ENCODE results near the gene PSD4. TPM values are rescaled to one million over a fixed set of nuclear protein-coding genes. Genes with fewer than 3 reads are reported as not detected.

The PSD4 gene
- total and polyA plus RNA-seq, 2 of the 4 experiments (the other 2 are of a cell fraction) = 0.36 to 0.70 TPM

DNA sequence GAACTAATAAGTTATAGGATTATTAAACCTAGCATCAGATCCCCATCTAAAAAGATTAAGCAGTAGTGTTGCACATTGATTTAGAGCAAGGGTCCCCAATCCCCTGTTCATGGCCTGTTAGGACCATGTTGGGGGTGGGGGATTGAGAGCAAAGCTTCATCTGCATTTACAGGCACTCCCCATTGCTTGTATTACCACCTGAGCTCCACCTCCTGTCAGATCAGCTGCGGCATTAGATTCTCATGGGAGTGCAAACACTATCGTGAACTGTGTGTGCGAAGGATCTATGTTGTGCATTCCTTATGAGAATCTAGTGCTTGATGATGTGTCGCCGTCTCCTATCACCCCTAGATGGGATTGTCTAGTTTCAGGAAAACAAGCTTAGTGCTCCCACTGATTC is 18.4 kb upstream of the PSD4 start:
- H2BK5ac ChIP-seq (ENCODE audit: low read depth, low read length, poor library complexity, severe bottlenecking) = no peak overlapping the region
- no peaks in the 10 kb centered on the region for H4K20me1 ChIP-seq (ENCODE audit: insufficient read depth, low read length)
- no peaks in the 10 kb centered on the region for H3K9me1 ChIP-seq (ENCODE audit: insufficient read depth, low read length)
- H3K18ac ChIP-seq (ENCODE audit: low read depth, low read length) = no peak overlapping the region
- CTCF ChIA-PET = interaction anchor here (1.7 kb wide), 1 partner anchor 13 kb away, joined by 4 read pairs; no protein-coding TSS in a partner anchor
- POLR2A ChIA-PET (ENCODE audit: unreplicated experiment) = no interaction called here
- H2AK9ac ChIP-seq (replicated peaks; ENCODE audit: low read depth, low read length, poor library complexity) = no peak overlapping the region
- no peaks in the 10 kb centered on the region for H3K79me1 ChIP-seq (ENCODE audit: low read depth in 1 of 2, low read length in 2 of 2)
- no peak overlapping the region for H3K4ac ChIP-seq (ENCODE audit: low read depth, low read length)
- no TSS peak for BruUV-seq (replicated peaks)
- peaks cover 23% of the 10 kb centered on the region for H3K27me3 ChIP-seq (ENCODE audit: control insufficient read depth, insufficient read depth, low read length)
- ATAC-seq (ENCODE audit: low read depth) = no peak
- H3K4me1 ChIP-seq (ENCODE audit: control insufficient read depth, insufficient read depth, low read length) = no peaks in the 10 kb centered on the region; the same call in 1 of the 2 replicates
- H3K4me2 ChIP-seq (ENCODE audit: low read depth, low read length) = no peak overlapping the region
- no peak overlapping the region for H4K5ac ChIP-seq (ENCODE audit: low read depth, low read length)
- no peak overlapping the region for H2BK20ac ChIP-seq (ENCODE audit: low read depth, low read length)
- no peak overlapping the region for H4K91ac ChIP-seq (ENCODE audit: insufficient read depth, low read depth, low read length)
- dilution Hi-C loops (cut with HindIII; ENCODE audit: low sequenced_read_pairs, unreplicated experiment) (no loop called here), in situ Hi-C loops (cut with MboI; ENCODE audit: low sequenced_read_pairs) (no loop called here), intact Hi-C loops (cut with micrococcal nuclease) (no loop called here)
- DNase-seq = no peak
- no peaks in the 10 kb centered on the region for H3K36me3 ChIP-seq (ENCODE audit: control insufficient read depth, insufficient read depth, low read length)
- no peak overlapping the region for H2BK15ac ChIP-seq (ENCODE audit: low read depth, low read length)
- no peak overlapping the region for H4K8ac ChIP-seq (ENCODE audit: low read depth in 2 of 2, low read length in 2 of 2)
- no peak overlapping the region for H3K14ac ChIP-seq (replicated peaks; ENCODE audit: low read depth, low read length)
- TF ChIP-seq, protein P1, sequence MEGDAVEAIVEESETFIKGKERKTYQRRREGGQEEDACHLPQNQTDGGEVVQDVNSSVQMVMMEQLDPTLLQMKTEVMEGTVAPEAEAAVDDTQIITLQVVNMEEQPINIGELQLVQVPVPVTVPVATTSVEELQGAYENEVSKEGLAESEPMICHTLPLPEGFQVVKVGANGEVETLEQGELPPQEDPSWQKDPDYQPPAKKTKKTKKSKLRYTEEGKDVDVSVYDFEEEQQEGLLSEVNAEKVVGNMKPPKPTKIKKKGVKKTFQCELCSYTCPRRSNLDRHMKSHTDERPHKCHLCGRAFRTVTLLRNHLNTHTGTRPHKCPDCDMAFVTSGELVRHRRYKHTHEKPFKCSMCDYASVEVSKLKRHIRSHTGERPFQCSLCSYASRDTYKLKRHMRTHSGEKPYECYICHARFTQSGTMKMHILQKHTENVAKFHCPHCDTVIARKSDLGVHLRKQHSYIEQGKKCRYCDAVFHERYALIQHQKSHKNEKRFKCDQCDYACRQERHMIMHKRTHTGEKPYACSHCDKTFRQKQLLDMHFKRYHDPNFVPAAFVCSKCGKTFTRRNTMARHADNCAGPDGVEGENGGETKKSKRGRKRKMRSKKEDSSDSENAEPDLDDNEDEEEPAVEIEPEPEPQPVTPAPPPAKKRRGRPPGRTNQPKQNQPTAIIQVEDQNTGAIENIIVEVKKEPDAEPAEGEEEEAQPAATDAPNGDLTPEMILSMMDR (conservative IDR thresholded peaks at IDR 0.05; ENCODE audit: low read depth, low read length) = no peak
- TF ChIP-seq CEBPB (IDR thresholded peaks at IDR 0.05; ENCODE audit: low read depth, low read length) (no peak), SMC3 (IDR thresholded peaks at IDR 0.05; ENCODE audit: low read depth, low read length) (no peak), MXI1 (IDR thresholded peaks at IDR 0.05; ENCODE audit: borderline replicate concordance, low read depth, low read length) (no peak), RAD21 (IDR thresholded peaks at IDR 0.05; ENCODE audit: low read length) (no peak), MAZ (IDR thresholded peaks at IDR 0.05; ENCODE audit: borderline replicate concordance, low read depth, low read length) (no peak), BHLHE40 (IDR thresholded peaks at IDR 0.05; ENCODE audit: low read depth, low read length) (no peak), NFE2L2 (IDR thresholded peaks at IDR 0.05; ENCODE audit: low read depth, low read length) (no peak), FOS (IDR thresholded peaks at IDR 0.05; ENCODE audit: low read depth, low read length) (no peak), MAFK (IDR thresholded peaks at IDR 0.05; ENCODE audit: low read depth, low read length) (no peak), POLR2A (IDR thresholded peaks at IDR 0.05; ENCODE audit: low read depth, low read length) (no peak), RFX5 (IDR thresholded peaks at IDR 0.05; ENCODE audit: low read depth, low read length) (no peak)
- TF ChIP-seq, protein P2, sequence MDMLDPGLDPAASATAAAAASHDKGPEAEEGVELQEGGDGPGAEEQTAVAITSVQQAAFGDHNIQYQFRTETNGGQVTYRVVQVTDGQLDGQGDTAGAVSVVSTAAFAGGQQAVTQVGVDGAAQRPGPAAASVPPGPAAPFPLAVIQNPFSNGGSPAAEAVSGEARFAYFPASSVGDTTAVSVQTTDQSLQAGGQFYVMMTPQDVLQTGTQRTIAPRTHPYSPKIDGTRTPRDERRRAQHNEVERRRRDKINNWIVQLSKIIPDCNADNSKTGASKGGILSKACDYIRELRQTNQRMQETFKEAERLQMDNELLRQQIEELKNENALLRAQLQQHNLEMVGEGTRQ (IDR thresholded peaks at IDR 0.05; ENCODE audit: low read depth, low read length) = no peak
- TF ChIP-seq, protein P3, sequence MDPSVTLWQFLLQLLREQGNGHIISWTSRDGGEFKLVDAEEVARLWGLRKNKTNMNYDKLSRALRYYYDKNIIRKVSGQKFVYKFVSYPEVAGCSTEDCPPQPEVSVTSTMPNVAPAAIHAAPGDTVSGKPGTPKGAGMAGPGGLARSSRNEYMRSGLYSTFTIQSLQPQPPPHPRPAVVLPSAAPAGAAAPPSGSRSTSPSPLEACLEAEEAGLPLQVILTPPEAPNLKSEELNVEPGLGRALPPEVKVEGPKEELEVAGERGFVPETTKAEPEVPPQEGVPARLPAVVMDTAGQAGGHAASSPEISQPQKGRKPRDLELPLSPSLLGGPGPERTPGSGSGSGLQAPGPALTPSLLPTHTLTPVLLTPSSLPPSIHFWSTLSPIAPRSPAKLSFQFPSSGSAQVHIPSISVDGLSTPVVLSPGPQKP (IDR thresholded peaks at IDR 0.05; ENCODE audit: borderline replicate concordance, low read depth, low read length) = no peak
- H3K56ac ChIP-seq (ENCODE audit: extremely low read depth, insufficient read depth, low read length) = no peak overlapping the region
- no peak overlapping the region for H2AK5ac ChIP-seq (ENCODE audit: low read depth, low read length)
- H2BK120ac ChIP-seq (ENCODE audit: low read depth, low read length) = no peak overlapping the region
- no peak overlapping the region for H3K9ac ChIP-seq (ENCODE audit: low read depth, low read length)
- H2AFZ ChIP-seq (replicated peaks; ENCODE audit: low read length, poor library complexity) = no peak overlapping the region
- no peak overlapping the region for H3K27ac ChIP-seq (ENCODE audit: insufficient read depth, low read length)
- H3K9me3 ChIP-seq (ENCODE audit: control insufficient read depth, insufficient read depth, low read length) = no peaks in the 10 kb centered on the region
- no peak overlapping the region for H3K23ac ChIP-seq (ENCODE audit: low read depth, low read length)
- H3K4me3 ChIP-seq (ENCODE audit: insufficient read depth, low read depth, low read length) = no peak overlapping the region
- WGBS, 2 experiments (ENCODE audit: extremely low coverage in 2 of 2, insufficient read length in 1 of 2) = no CpG with 5 or more reads among the region's 5 CpGs
